HCT116 (cell line): ENCODE data around the gene NMNAT3. TPM values are rescaled to one million over a fixed set of nuclear protein-coding genes. Genes with fewer than 3 reads are reported as not detected.

Experiments
- ATAC-seq: fragments of 200-7000 bp; cut with Tn5 transposase; 2 replicates; pipeline ENCODE4 v1.9.1; 2020; ENCODE audit warnings: mild to moderate bottlenecking, moderate library complexity
- BruUV-seq: library from RNA; stranded (reverse); fragments of 400-500 nt; replicated peaks from 2 replicates; lab custom pipeline; 2021; lab: Mats Ljungman, UMichigan
- CTCF ChIA-PET: fragments of 300-600 bp; sonication (Branson Sonifier 250); formaldehyde crosslinking; loops from one replicate; lab custom pipeline; 2021; ENCODE audit warnings: antibody characterized with exemption; lab: Charles Lee
- POLR2A ChIA-PET: fragments of 300-600, 350-600 bp; sonication (Branson Sonifier 250); formaldehyde crosslinking; loops from one replicate; lab custom pipeline; 2021; ENCODE audit warnings: antibody characterized with exemption; lab: Charles Lee
- RAD21 ChIA-PET, 2 experiments: fragments of 300-600 bp; sonication (Branson Sonifier 250); formaldehyde crosslinking; loops; one replicate each; lab custom pipeline; 2023; ENCODE audit warnings: low total read pairs in 2 of 2; ENCODE audit not compliant: uncharacterized antibody in 2 of 2, unreplicated experiment in 2 of 2, low non-redundant PET in 1 of 2; lab: Charles Lee
- DNase-seq: peaks from one replicate; pipeline ENCODE4 v3.0.0-alpha.2; 2010; ENCODE audit warnings: low read depth, low spot score
- H2AFZ ChIP-seq: fragments of 200-600 bp; shearing (Covaris generic), sonication (generic); 2 replicates; pipeline ENCODE4 v1.6.1; 2017; ENCODE audit warnings: low read depth, mixed run types, mixed read lengths, antibody characterized with exemption, low read length; ENCODE audit not compliant: poor library complexity, severe bottlenecking
- H3K27ac ChIP-seq: 2 replicates; pipeline ENCODE4 v1.5.1; 2012; ENCODE audit warnings: low read depth, low read length
- H3K27me3 ChIP-seq: fragments of 200-600 bp; sonication (generic); 2 replicates; pipeline ENCODE4 v1.6.1; 2016; ENCODE audit warnings: mixed run types, low read length, mixed read lengths; ENCODE audit not compliant: insufficient read depth
- H3K36me3 ChIP-seq, 2 experiments: fragments of 200-500 bp in 1 of 2; fragments of 200-600 bp in 1 of 2; sonication (Bioruptor generic) in 1 of 2; sonication (generic) in 1 of 2; 2 replicates each; pipeline versions ENCODE4 v1.5.1 to v1.6.1; 2014 to 2016; ENCODE audit warnings: low read length in 2 of 2, inconsistent platforms in 1 of 2, mixed read lengths in 1 of 2, mixed run types in 1 of 2; ENCODE audit not compliant: insufficient read depth in 2 of 2, control insufficient read depth in 1 of 2
- H3K4me1 ChIP-seq, 2 experiments: fragments of 200-600 bp in 1 of 2; sonication (generic) in 1 of 2; 2 replicates each; pipeline versions ENCODE4 v1.5.1 to v1.6.1; 2012 to 2017; ENCODE audit warnings: low read length in 2 of 2, inconsistent platforms in 1 of 2, mild to moderate bottlenecking in 1 of 2, mixed read lengths in 1 of 2, mixed run types in 1 of 2, moderate library complexity in 1 of 2; ENCODE audit not compliant: insufficient read depth in 2 of 2, control insufficient read depth in 1 of 2
- H3K4me2 ChIP-seq: fragments of 200-600 bp; sonication (generic); 2 replicates; pipeline ENCODE4 v1.6.1; 2017; ENCODE audit warnings: mixed run types, low read length, mixed read lengths
- H3K4me3 ChIP-seq, 2 experiments: fragments of 200-600 bp in 1 of 2; sonication (generic) in 1 of 2; replicated peaks in 1 of 2; 2 replicates each; pipeline ENCODE4 v1.5.1; 2011 to 2016; ENCODE audit warnings: low read length in 2 of 2, control low read depth in 1 of 2, low read depth in 1 of 2, mild to moderate bottlenecking in 1 of 2, mixed read lengths in 1 of 2, mixed run types in 1 of 2
- H3K79me2 ChIP-seq: fragments of 200-600 bp; sonication (generic); 2 replicates; pipeline ENCODE4 v1.6.1; 2017; ENCODE audit warnings: mild to moderate bottlenecking, mixed run types, low read length, moderate library complexity, mixed read lengths; ENCODE audit not compliant: insufficient read depth
- H3K9ac ChIP-seq: fragments of 200-600 bp; sonication (generic); 2 replicates; pipeline ENCODE4 v1.6.1; 2016; ENCODE audit warnings: low read length, mixed read lengths
- H3K9me2 ChIP-seq: fragments of 200-600 bp; sonication (generic), shearing (Covaris generic); 2 replicates; pipeline ENCODE4 v1.6.1; 2017; ENCODE audit warnings: mixed run types, mild to moderate bottlenecking, moderate library complexity; ENCODE audit not compliant: insufficient read depth
- H3K9me3 ChIP-seq, 2 experiments: fragments of 200-500 bp in 1 of 2; fragments of 200-600 bp in 1 of 2; sonication (Bioruptor generic) in 1 of 2; sonication (generic) in 1 of 2; 2 replicates each; pipeline ENCODE4 v1.6.1; 2014 to 2017; ENCODE audit warnings: low read length in 2 of 2, mixed read lengths in 2 of 2, inconsistent platforms in 1 of 2, low read depth in 1 of 2, mild to moderate bottlenecking in 1 of 2, mixed run types in 1 of 2, moderate library complexity in 1 of 2; ENCODE audit not compliant: control insufficient read depth in 1 of 2, insufficient read depth in 1 of 2
- H4K20me1 ChIP-seq: fragments of 200-600 bp; sonication (generic), shearing (Covaris generic); 2 replicates; pipeline ENCODE4 v1.6.1; 2017; ENCODE audit warnings: mixed run types, mild to moderate bottlenecking, moderate library complexity; ENCODE audit not compliant: insufficient read depth
- CBX3 ChIP-seq: IDR thresholded peaks from 2 replicates; pipeline ENCODE4 v1.6.1; 2012; ENCODE audit warnings: low read depth
- CEBPB ChIP-seq: IDR thresholded peaks from 2 replicates; pipeline ENCODE4 v1.6.1; 2012; ENCODE audit warnings: low read depth
- CTCF ChIP-seq, 3 experiments: fragments of 200-600 bp in 1 of 3; sonication (generic) in 1 of 3; IDR thresholded peaks in 2 of 3; conservative IDR thresholded peaks in 1 of 3; 2 replicates each; pipeline ENCODE4 v1.5.1; 2012 to 2017; ENCODE audit warnings: low read depth in 2 of 3, low read length in 2 of 3, antibody characterized with exemption in 1 of 3, borderline replicate concordance in 1 of 3, control low read depth in 1 of 3, mild to moderate bottlenecking in 1 of 3, mixed read lengths in 1 of 3, mixed run types in 1 of 3, moderate library complexity in 1 of 3; ENCODE audit not compliant: insufficient read depth in 1 of 3
- EZH2phosphoT487 ChIP-seq: fragments of 200-600 bp; IDR thresholded peaks from 2 replicates; pipeline ENCODE4 v1.6.1; 2018; ENCODE audit warnings: antibody characterized with exemption, borderline replicate concordance
- JUND ChIP-seq: IDR thresholded peaks from 2 replicates; pipeline ENCODE4 v1.6.1; 2012
- RAD21 ChIP-seq: IDR thresholded peaks from 2 replicates; pipeline ENCODE4 v1.6.1; 2012; ENCODE audit warnings: low read depth, mild to moderate bottlenecking
- REST ChIP-seq: IDR thresholded peaks from 2 replicates; pipeline ENCODE4 v1.6.1; 2012; ENCODE audit warnings: low read depth
- SP1 ChIP-seq: IDR thresholded peaks from 2 replicates; pipeline ENCODE4 v1.6.1; 2012; ENCODE audit warnings: low read depth
- TCF7L2 ChIP-seq: IDR thresholded peaks from 2 replicates; pipeline ENCODE4 v1.7.0; 2011; ENCODE audit warnings: borderline replicate concordance, inconsistent platforms; ENCODE audit not compliant: insufficient read depth, insufficient read length; ENCODE audit errors: extremely low read depth
- YY1 ChIP-seq: IDR thresholded peaks from 2 replicates; pipeline ENCODE4 v1.6.1; 2011; ENCODE audit warnings: low read length, low read depth, moderate library complexity, mild to moderate bottlenecking; ENCODE audit not compliant: insufficient replicate concordance; ENCODE audit errors: extremely low read depth
- ZFX ChIP-seq: fragments of 450-650 bp; IDR thresholded peaks from 2 replicates; pipeline ENCODE4 v1.6.1; 2017
- ZNF274 ChIP-seq: fragments of 200-500 bp; sonication (Bioruptor generic); IDR thresholded peaks from 2 replicates; pipeline ENCODE4 v1.6.1; 2014; ENCODE audit warnings: mild to moderate bottlenecking, low read depth, low read length, inconsistent platforms
- intact Hi-C: fragments of 100-400 bp; cut with micrococcal nuclease; formaldehyde crosslinking; loops from 2 replicates; pipeline ENCODE4 v1.10.0; 2022
- total RNA-seq: library from RNA; stranded (reverse); gene quantifications from one replicate; pipeline ENCODE4 v1.2.1, GENCODE V29; 2021; ENCODE audit not compliant: unreplicated experiment
- TF ChIP-seq, protein P1 (sequence below): IDR thresholded peaks from 2 replicates; pipeline ENCODE4 v1.6.1; 2012

NMNAT3 gene
- total RNA-seq, 1 experiment from 2014 or later = 5.7 TPM

GRCh38 chr3:139710212-139710611 is 32.4 kb upstream of the NMNAT3 start:
- Histone ChIP-seq H3K9me3 (no peaks in the 10 kb centered on the region), H3K27me3 (peaks cover 41% of the 10 kb centered on the region), H2AFZ (no peak overlapping the region), H3K9me2 (no peaks in the 10 kb centered on the region), H3K4me2 (no peak overlapping the region), H3K4me3 (no peak overlapping the region), H3K4me1 (no peaks in the 10 kb centered on the region), H3K79me2 (no peaks in the 10 kb centered on the region), H3K9ac (no peak overlapping the region), H3K27ac (no peak overlapping the region), H4K20me1 (no peaks in the 10 kb centered on the region), H3K36me3 (no peaks in the 10 kb centered on the region)
- TF ChIP-seq TCF7L2 = peak; percentile 55
- no peak for TF ChIP-seq CEBPB
- TF ChIP-seq CTCF (IDR thresholded peaks at IDR 0.05 in 2 of 3, conservative IDR thresholded peaks at IDR 0.05 in 1 of 3; ENCODE audit: borderline replicate concordance in 1 of 3, insufficient read depth in 1 of 3, low read depth in 2 of 3, low read length in 2 of 3) = no peak
- ATAC-seq = no peak
- intact Hi-C loops = loop anchor here (10.0 kb wide), 1 partner anchor 325 kb away; no protein-coding TSS in a partner anchor
- ChIA-PET CTCF (no interaction called here), RAD21 (no interaction called here), POLR2A (no interaction called here)
- no peak for DNase-seq
- BruUV-seq = no TSS peak

GRCh38 chr3:139705631-139706030 is 27.9 kb upstream of the NMNAT3 start:
- Histone ChIP-seq H3K27me3 (peaks cover 55% of the 10 kb centered on the region), H3K79me2 (no peaks in the 10 kb centered on the region), H2AFZ (no peak overlapping the region), H3K9ac (no peak overlapping the region), H3K9me2 (no peaks in the 10 kb centered on the region), H3K4me3 (no peak overlapping the region), H3K4me2 (no peak overlapping the region), H3K27ac (no peak overlapping the region), H4K20me1 (no peaks in the 10 kb centered on the region), H3K9me3 (no peaks in the 10 kb centered on the region), H3K36me3 (no peaks in the 10 kb centered on the region), H3K4me1 (no peaks in the 10 kb centered on the region)
- ATAC-seq = no peak
- no peak for DNase-seq
- POLR2A ChIA-PET = no interaction called here
- intact Hi-C loops = no loop called here
- CTCF ChIA-PET = no interaction called here
- BruUV-seq = no TSS peak
- RAD21 ChIA-PET = no interaction called here
- TF ChIP-seq JUND (no peak), ZFX (no peak), CBX3 (no peak), SP1 (no peak), YY1 (no peak), RAD21 (no peak), REST (no peak), EZH2phosphoT487 (no peak), ZNF274 (no peak)
- TF ChIP-seq, protein P1, sequence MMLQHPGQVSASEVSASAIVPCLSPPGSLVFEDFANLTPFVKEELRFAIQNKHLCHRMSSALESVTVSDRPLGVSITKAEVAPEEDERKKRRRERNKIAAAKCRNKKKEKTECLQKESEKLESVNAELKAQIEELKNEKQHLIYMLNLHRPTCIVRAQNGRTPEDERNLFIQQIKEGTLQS = no peak
